ENCODE measurements around the gene CCDC188. TPM values are rescaled to one million over a fixed set of nuclear protein-coding genes. Genes with fewer than 3 reads are reported as not detected.

The CCDC188 gene
- total and polyA plus RNA-seq, 4 donors, result not detected

DNA sequence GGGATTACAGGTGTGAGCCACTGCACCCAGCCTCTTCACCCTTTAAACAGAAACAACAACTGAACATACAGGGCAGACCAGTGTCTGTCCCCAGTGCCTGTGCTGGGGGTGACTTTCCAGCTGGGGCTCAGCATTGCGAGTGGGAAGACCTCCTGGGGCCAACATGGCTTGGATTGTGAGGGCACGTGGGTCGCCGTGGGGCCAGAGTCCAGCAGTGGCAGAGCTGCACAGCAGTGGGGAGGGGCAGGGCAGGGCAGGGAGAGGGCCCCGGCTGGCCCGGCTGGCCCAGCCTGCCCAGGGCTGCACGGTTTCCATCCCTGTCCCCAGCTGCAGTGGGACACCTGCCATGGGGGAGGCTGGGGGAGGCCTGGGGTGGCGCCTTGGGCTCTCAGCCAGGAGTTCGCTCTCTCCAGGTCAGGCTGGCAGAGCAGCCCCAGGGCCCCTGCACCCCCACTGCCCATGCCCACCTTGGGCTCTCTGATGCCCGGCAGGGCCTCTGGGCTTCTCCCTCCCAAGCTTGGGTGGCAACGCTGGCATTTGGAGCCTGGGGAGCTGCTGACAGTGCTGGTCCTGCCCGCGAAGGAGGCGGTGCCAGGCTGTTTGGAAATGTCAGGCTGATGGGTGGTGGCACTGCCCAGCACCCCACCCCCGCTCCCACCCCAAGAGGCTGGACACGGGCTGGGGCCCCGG, 30.5 kb upstream of the CCDC188 start:
- Histone ChIP-seq H3K36me3 (ENCODE audit: control insufficient read depth in 4 of 4, insufficient read depth in 3 of 4, low read depth in 1 of 4, low read length in 3 of 4) (no peaks in the 10 kb centered on the region), H3K9ac (ENCODE audit: low read depth in 1 of 2, low read length in 2 of 2) (no peak overlapping the region), H3K4me1 (ENCODE audit: control insufficient read depth in 4 of 4, insufficient read depth in 4 of 4, low read length in 3 of 4) (peaks cover 4 to 24% (median 13%) of the 10 kb centered on the region in 4 donors), H3K9me3 (ENCODE audit: control insufficient read depth in 4 of 4, low read length in 3 of 4) (no peaks in the 10 kb centered on the region), H3K27ac (ENCODE audit: low read depth in 1 of 2, low read length in 2 of 2) (no peak overlapping the region), H3K4me3 (ENCODE audit: low read depth in 1 of 3, low read length in 3 of 3) (no peak overlapping the region), H3K27me3 (ENCODE audit: control insufficient read depth in 4 of 4, insufficient read depth in 4 of 4, low read length in 3 of 4) (no peaks in the 10 kb centered on the region)
- TF ChIP-seq GABPA (IDR thresholded peaks at IDR 0.05 in 1 of 2, conservative IDR thresholded peaks at IDR 0.05 in 1 of 2) (no peak), RXRA (IDR thresholded peaks at IDR 0.05) (peak in 1 of 2 donors; percentile 6), ATF3 (IDR thresholded peaks at IDR 0.05) (no peak), HNF4G (IDR thresholded peaks at IDR 0.05) (peak; percentile 42), HNF4A (conservative IDR thresholded peaks at IDR 0.05) (peak; percentile 64 to 82), MAX (IDR thresholded peaks at IDR 0.05) (no peak), TAF1 (conservative IDR thresholded peaks at IDR 0.05) (no peak), YY1 (IDR thresholded peaks at IDR 0.05) (no peak), ZBTB33 (IDR thresholded peaks at IDR 0.05) (no peak), FOXA2 (IDR thresholded peaks at IDR 0.05) (no peak), RAD21 (IDR thresholded peaks at IDR 0.05) (peak in 1 of 2 donors; percentile 53), JUND (IDR thresholded peaks at IDR 0.05) (no peak), FOXA1 (IDR thresholded peaks at IDR 0.05) (no peak), SP1 (IDR thresholded peaks at IDR 0.05) (peak; percentile 87), EGR1 (IDR thresholded peaks at IDR 0.05; ENCODE audit: low read depth in 2 of 2) (no peak), NR2F2 (IDR thresholded peaks at IDR 0.05) (no peak)
- TF ChIP-seq, protein P1, sequence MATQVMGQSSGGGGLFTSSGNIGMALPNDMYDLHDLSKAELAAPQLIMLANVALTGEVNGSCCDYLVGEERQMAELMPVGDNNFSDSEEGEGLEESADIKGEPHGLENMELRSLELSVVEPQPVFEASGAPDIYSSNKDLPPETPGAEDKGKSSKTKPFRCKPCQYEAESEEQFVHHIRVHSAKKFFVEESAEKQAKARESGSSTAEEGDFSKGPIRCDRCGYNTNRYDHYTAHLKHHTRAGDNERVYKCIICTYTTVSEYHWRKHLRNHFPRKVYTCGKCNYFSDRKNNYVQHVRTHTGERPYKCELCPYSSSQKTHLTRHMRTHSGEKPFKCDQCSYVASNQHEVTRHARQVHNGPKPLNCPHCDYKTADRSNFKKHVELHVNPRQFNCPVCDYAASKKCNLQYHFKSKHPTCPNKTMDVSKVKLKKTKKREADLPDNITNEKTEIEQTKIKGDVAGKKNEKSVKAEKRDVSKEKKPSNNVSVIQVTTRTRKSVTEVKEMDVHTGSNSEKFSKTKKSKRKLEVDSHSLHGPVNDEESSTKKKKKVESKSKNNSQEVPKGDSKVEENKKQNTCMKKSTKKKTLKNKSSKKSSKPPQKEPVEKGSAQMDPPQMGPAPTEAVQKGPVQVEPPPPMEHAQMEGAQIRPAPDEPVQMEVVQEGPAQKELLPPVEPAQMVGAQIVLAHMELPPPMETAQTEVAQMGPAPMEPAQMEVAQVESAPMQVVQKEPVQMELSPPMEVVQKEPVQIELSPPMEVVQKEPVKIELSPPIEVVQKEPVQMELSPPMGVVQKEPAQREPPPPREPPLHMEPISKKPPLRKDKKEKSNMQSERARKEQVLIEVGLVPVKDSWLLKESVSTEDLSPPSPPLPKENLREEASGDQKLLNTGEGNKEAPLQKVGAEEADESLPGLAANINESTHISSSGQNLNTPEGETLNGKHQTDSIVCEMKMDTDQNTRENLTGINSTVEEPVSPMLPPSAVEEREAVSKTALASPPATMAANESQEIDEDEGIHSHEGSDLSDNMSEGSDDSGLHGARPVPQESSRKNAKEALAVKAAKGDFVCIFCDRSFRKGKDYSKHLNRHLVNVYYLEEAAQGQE (IDR thresholded peaks at IDR 0.05), result no peak
- TF ChIP-seq, protein P2, sequence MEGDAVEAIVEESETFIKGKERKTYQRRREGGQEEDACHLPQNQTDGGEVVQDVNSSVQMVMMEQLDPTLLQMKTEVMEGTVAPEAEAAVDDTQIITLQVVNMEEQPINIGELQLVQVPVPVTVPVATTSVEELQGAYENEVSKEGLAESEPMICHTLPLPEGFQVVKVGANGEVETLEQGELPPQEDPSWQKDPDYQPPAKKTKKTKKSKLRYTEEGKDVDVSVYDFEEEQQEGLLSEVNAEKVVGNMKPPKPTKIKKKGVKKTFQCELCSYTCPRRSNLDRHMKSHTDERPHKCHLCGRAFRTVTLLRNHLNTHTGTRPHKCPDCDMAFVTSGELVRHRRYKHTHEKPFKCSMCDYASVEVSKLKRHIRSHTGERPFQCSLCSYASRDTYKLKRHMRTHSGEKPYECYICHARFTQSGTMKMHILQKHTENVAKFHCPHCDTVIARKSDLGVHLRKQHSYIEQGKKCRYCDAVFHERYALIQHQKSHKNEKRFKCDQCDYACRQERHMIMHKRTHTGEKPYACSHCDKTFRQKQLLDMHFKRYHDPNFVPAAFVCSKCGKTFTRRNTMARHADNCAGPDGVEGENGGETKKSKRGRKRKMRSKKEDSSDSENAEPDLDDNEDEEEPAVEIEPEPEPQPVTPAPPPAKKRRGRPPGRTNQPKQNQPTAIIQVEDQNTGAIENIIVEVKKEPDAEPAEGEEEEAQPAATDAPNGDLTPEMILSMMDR (IDR thresholded peaks at IDR 0.05; ENCODE audit: low read depth, low read length, missing input control), result no peak
- DNase-seq (ENCODE audit: low spot score), result no peak
- WGBS, result 46% methylated on average over 17 of the region's 17 CpGs

All from liver (tissue), 9 donors.